Mucosa of descending colon (tissue), 3 donors: ENCODE data around the gene DAD1. TPM values are rescaled to one million over a fixed set of nuclear protein-coding genes. Genes with fewer than 3 reads are reported as not detected.

Experiments
- ATAC-seq: fragments of 200-7000 bp; cut with Tn5 transposase; one replicate; pipeline ENCODE4 v1.9.1; 2020; ENCODE audit warnings: mild to moderate bottlenecking, moderate library complexity
- DNase-seq, 3 donors: peaks; one replicate each; pipeline ENCODE4 v3.0.0-alpha.2; 2020
- H3K36me3 ChIP-seq: fragments of 200-600 bp; one replicate; pipeline ENCODE4 v1.8.0; 2021; ENCODE audit warnings: low read depth, mild to moderate bottlenecking
- H3K4me1 ChIP-seq: fragments of 200-600 bp; one replicate; pipeline ENCODE4 v1.8.0; 2021; ENCODE audit warnings: low read depth, mild to moderate bottlenecking
- H3K4me3 ChIP-seq: fragments of 200-600 bp; one replicate; pipeline ENCODE4 v1.8.0; 2021; ENCODE audit warnings: mild to moderate bottlenecking
- H3K9me3 ChIP-seq: fragments of 200-600 bp; one replicate; pipeline ENCODE4 v1.8.0; 2021; ENCODE audit warnings: mild to moderate bottlenecking
- intact Hi-C, 2 donors: fragments of 100-400 bp; cut with DNase I in 1 of 2; cut with micrococcal nuclease in 1 of 2; formaldehyde crosslinking; loops; one replicate each; pipeline versions ENCODE4 v1.11.0 to v1.11.1; 2022; cut with DNase I, micrococcal nuclease
- total RNA-seq, 3 donors: library from RNA; stranded (reverse); fragmentation: NEBNext Ultra II Directional in 2 of 3; extraction: Animal tissue kit (Norgen Biotek cat#: 25700) in 2 of 3; gene quantifications; one replicate each; pipeline versions ENCODE4 v1.2.1 to v1.2.4, GENCODE V29; 2021 to 2023
- TF ChIP-seq, protein P1 (sequence below): fragments of 200-600 bp; IDR thresholded peaks from one replicate; pipeline ENCODE4 v1.8.0; 2022; ENCODE audit warnings: antibody characterized with exemption, mild to moderate bottlenecking
- donor health status: DM: no; HTN: no; CAD: no; lungs with moderate emphysema.
- donor health status: DM: no; HTN: no; CAD: no.
- donor health status: DM: no; HTN: yes; CAD: no.

Gene DAD1
- total RNA-seq, 3 donors from 2014 or later, result 124 to 148 (median 140) TPM

DNA sequence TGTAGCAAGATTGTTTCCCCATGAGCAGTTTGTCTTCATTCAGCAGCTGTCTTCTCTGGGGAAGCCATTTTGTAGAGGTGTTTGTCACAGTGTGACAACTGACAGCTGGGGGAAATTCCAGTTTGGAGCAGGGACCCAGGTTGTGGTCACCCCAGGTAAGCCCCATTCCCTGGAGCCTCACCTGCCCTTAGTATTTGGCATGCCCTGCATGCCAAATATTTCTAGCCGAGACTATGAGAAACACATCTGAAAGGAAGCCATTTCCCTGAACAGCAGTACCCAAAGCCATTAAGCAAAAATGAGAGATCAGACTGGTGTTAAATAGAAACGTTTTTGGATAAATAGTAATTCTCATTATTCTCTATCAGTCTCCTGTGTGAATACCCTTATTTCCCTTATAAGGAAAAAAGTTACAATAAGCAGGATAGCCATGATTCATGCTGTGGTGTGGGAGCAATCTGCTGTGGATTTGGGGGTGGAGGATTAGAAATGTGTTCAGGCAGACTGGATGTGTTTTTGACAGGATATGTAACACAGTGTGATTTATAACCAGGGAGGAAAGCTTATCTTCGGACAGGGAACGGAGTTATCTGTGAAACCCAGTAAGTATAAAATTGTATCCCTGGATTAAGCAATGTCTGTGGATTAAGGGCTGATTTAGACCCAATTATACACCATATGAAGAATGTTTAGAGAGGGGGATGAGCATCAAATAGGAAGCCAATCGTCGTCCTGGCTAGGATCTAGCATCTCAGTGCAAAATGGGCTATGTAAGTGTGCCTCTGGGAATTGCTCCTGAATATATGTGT, 68.9 kb downstream of the DAD1 start:
- Histone ChIP-seq H3K9me3 (no peaks in the 10 kb centered on the region), H3K36me3 (no peaks in the 10 kb centered on the region), H3K4me1 (no peaks in the 10 kb centered on the region), H3K4me3 (no peak overlapping the region)
- intact Hi-C loops, result no loop called here
- ATAC-seq, result no peak
- TF ChIP-seq, protein P1, sequence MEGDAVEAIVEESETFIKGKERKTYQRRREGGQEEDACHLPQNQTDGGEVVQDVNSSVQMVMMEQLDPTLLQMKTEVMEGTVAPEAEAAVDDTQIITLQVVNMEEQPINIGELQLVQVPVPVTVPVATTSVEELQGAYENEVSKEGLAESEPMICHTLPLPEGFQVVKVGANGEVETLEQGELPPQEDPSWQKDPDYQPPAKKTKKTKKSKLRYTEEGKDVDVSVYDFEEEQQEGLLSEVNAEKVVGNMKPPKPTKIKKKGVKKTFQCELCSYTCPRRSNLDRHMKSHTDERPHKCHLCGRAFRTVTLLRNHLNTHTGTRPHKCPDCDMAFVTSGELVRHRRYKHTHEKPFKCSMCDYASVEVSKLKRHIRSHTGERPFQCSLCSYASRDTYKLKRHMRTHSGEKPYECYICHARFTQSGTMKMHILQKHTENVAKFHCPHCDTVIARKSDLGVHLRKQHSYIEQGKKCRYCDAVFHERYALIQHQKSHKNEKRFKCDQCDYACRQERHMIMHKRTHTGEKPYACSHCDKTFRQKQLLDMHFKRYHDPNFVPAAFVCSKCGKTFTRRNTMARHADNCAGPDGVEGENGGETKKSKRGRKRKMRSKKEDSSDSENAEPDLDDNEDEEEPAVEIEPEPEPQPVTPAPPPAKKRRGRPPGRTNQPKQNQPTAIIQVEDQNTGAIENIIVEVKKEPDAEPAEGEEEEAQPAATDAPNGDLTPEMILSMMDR, result no peak
- DNase-seq, result no peak

DNA sequence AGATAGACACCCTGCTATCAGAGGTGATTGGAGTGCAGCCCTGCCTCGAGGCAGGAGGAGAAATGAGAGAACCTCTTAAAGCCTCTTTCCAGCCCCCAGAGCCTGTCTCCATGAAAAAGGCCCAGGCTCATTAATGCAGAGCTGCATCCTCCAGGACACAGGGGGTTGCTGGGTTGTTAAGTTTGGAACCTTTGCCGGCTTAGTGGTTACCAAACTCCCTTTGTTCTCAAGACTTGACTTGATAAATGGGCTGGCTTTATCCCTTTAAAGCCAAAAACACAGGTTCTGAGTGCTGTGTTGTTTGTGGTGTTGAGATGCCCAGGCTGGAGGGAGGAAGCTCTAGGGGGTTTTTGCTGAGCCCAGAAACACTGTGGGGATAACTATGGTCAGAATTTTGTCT, 71.0 kb downstream of the DAD1 start:
- intact Hi-C loops, result no loop called here
- H3K4me3 ChIP-seq, result no peak overlapping the region
- ATAC-seq, result no peak

DNA sequence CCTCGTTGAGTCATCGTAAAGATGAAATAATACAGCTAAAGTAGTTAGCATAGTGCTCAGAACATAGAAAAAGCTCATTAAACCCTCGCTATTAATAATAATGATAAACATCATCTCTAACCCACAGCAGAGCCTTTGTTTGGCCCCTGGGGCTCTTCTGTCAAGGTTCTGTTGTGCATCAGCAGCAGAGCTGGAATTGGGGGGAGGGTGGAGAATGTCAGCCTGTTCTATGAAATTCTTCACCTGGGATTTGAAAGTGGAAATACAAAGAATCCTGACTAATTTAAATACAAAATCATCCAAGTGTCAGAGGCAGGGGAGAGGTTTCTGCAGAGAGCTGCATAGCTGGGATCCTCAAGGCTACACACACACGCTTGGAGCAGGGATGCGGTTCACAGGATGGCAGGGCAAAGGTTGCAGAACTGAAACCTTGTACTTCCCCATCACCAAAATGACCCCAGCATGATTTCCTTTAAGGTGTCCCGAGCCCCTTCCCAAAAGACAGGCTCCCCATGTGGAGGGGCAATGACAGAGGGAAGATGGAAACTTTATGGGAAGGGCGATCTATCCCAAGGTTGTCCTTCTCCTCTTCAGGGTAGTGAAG, 71.8 kb downstream of the DAD1 start:
- TF ChIP-seq, protein P1, result no peak
- Histone ChIP-seq H3K9me3 (no peaks in the 10 kb centered on the region), H3K4me3 (no peak overlapping the region), H3K36me3 (no peaks in the 10 kb centered on the region), H3K4me1 (no peaks in the 10 kb centered on the region)
- DNase-seq (no peak), ATAC-seq (no peak)
- intact Hi-C loops, result no loop called here

More for the DNA sequence above, 71.0 kb downstream of the DAD1 start:
- TF ChIP-seq, protein P1, result no peak
- H3K4me1 ChIP-seq, result no peaks in the 10 kb centered on the region
- no peak for DNase-seq
- no peaks in the 10 kb centered on the region for H3K36me3 ChIP-seq
- H3K9me3 ChIP-seq, result no peaks in the 10 kb centered on the region

DNA sequence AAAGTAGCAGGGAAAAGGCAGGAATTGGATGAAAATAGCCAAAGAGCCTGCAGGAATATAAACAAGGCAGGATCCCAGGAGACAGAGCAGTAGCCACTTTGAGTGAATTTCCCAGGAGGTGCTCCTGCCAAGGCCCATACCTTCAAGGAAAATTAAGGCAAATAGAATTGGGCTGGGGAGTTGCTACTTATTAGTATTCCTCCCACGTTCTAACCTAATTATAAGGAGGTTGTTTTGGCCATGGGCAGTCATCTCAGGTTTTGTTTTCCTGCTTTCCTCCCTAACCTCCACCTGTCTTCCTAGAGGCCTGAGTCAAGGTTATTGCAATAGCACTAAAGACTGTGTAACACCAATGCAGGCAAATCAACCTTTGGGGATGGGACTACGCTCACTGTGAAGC, 73.1 kb downstream of the DAD1 start:
- intact Hi-C loops, result no loop called here
- Histone ChIP-seq H3K36me3 (no peaks in the 10 kb centered on the region), H3K9me3 (no peaks in the 10 kb centered on the region), H3K4me3 (no peak overlapping the region), H3K4me1 (no peaks in the 10 kb centered on the region)
- DNase-seq, result no peak
- no peak for ATAC-seq
- TF ChIP-seq, protein P1, result no peak

Other genes with a start within 250 kb of the DAD1 start
- 10 to 100 TPM; 19.3 to 28.4 (median 26.3) TPM for gene ABHD4, start 9.1 kb upstream of the DAD1 start, total RNA-seq
- gene OR6J1, start 55.1 kb upstream of the DAD1 start, total RNA-seq, result not detected
- gene OXA1L, start 177.5 kb upstream of the DAD1 start, total RNA-seq, result 100 to 1,000 TPM in 2 of 3 donors, 10 to 100 TPM in 1; 97.1 to 137 (median 115) TPM
- gene SLC7A7, start 226.2 kb upstream of the DAD1 start, total RNA-seq, result 10 to 100 TPM in 2 of 3 donors, 1 to 10 TPM in 1; 7.6 to 13.7 (median 13.2) TPM
- gene MRPL52, start 240.7 kb upstream of the DAD1 start, total RNA-seq, result 10 to 100 TPM; 59.1 to 79.1 (median 64.5) TPM
- gene MMP14, start 247.4 kb upstream of the DAD1 start, total RNA-seq, result 100 to 1,000 TPM in 2 of 3 donors, 10 to 100 TPM in 1; 48.1 to 161 (median 104) TPM